AG20443 (cell line): ENCODE measurements around the gene LTBP1.
A peak's percentile ranks its signal among the peaks of the same experiment; 100 is the strongest.
"Not testable (repeated sequence)": the region's sequence is repeated elsewhere in the genome, so short reads cannot be mapped to it uniquely, and the experiment has no call there.

Experiments used
- DNase-seq: peaks from one replicate; pipeline ENCODE4 v3.0.0; 2012; ENCODE audit warnings: low spot score, mixed read lengths

Gene LTBP1

GRCh38 chr2:33350632-33351031, 403.9 kb downstream of the LTBP1 start:
- no peak for DNase-seq

DNA sequence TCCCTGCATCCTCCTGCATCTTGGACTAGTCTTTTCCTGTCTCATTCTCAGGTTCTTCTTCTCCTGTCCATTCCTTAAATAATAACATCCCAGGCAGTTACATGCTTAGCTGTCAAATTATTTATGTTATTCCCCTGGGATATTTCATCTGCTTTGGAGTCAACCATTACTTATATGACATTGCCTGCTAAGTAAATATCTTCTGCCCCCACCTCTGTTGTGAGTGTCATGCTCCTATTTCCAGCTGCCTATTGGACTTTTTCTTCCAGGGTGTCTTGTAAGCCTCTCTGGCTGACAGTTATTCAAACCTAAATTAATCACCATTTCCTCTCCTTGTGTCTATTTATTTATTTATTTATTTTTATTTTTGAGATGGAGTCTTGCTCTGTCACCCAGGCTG, 405.0 kb downstream of the LTBP1 start:
- no peak for DNase-seq

DNA sequence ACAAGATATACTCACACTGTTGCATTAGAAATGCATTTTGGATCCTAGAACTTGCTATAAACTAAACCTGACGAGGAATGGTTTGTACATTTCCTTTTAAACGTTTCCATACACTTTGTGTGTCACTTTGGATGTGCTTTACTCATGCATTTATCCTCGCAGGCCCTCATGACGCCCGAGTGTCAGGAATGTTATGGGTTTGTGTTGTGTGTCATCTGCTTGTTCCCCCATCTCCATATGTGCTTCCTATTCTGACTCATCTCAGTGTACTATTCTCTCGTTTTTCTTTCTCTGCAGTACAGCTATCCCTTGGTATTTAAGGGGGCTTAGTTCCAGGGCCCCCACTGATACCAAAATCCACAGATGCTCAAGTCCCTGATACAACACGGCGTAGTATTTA, 408.2 kb downstream of the LTBP1 start:
- DNase-seq, result peak; percentile 68

- no peak for DNase-seq
Observed at GRCh38 chr2:33358878-33359277, 412.1 kb downstream of the LTBP1 start.

DNA sequence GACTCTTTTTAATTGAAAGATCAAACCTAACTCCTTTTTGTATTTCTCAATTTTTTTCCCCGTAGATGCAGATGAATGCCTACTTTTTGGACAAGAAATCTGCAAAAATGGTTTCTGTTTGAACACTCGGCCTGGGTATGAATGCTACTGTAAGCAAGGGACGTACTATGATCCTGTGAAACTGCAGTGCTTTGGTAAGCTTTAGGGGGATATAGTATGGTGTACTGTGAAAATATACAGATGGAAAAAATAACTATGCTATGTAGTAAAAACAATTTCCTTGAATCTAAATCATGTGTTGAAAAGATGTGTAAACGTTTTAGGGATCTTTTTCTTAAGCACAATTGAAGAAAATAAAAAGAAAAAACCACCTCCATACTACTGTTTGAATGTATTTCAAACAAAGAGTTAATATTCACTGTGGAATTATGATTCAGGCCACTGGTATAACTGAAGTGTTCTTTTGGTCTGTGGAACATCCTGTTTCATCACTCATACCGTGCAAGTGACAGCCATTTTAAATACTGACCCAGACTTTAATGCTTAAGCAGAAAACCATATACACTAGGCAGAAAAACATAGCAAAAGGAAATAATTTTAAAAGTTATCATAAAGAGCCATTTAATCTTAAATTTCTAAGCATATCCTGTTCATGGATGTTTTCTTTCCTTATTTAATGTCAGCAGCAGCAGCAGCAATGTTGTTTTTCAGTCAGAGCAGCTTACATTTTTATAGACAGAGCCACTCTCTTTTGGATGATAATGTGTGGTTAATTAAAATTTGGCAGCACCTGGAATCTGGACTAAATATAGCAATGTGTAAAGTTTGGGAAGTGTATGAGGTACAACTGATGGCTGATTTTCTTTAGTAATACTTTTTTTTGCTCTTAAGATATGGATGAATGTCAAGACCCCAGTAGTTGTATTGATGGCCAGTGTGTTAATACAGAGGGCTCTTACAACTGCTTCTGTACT, 416.9 kb downstream of the LTBP1 start:
- peak; percentile 33 for DNase-seq

GRCh38 chr2:33365264-33365970, 418.7 kb downstream of the LTBP1 start:
- DNase-seq, result no peak

DNA sequence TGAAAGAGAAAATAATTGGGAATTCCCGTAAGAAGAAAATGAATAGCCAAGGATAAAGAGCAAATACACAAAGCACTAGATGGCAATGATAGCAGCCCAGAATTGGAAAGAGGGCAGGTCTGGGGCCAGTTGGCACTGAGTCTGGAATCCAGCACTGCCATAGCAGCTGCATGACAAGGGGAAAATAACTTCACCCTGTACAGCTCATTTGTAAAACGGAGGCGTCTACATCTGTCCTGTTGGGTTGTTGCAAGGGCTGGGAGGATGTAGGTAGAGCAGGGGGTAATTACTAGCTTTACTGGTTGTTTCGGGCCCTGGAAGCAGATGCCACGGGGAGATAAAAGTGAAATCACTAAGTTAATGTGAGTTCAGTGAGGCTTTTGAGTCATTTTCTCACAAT, 419.7 kb downstream of the LTBP1 start:
- DNase-seq, result peak; percentile 67

DNA sequence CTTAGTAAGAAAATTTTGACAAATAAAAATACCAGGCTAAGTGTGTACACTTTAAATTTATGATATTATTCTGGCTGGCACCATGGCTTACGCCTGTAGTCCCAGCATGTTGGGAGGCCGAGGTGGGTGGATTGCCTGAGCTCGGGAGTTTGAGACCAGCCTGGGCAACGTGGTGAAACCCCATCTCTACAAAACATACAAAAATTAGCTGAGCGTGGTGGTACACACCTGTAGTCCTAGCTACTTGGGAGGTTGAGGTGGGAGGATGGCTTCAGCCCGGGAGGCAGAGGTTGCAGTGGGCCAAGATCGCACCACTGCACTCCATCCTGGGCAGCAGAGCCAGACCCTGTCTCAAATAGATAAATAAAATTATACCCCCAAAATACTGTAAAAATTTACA, 421.8 kb downstream of the LTBP1 start:
- DNase-seq, result not testable (repeated sequence)

DNA sequence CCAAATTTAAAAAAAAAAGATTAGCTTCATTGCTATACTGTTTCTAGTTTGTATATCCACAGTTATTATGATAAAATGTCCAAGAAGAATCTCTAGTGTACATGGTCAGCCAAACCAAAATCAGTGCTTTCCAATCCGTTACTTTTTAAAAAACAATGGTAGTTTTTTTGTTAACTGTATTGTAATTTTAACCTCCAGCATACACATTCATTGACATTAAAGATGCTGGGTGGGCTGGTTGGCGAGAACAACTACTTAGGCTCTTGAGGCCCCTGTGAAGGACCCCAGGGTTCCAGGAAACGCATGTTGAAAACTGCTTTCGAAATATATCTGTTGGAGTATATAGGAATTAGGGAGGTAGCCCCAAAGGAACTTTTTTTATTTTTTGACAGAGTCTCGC, 422.4 kb downstream of the LTBP1 start:
- no peak for DNase-seq

DNA sequence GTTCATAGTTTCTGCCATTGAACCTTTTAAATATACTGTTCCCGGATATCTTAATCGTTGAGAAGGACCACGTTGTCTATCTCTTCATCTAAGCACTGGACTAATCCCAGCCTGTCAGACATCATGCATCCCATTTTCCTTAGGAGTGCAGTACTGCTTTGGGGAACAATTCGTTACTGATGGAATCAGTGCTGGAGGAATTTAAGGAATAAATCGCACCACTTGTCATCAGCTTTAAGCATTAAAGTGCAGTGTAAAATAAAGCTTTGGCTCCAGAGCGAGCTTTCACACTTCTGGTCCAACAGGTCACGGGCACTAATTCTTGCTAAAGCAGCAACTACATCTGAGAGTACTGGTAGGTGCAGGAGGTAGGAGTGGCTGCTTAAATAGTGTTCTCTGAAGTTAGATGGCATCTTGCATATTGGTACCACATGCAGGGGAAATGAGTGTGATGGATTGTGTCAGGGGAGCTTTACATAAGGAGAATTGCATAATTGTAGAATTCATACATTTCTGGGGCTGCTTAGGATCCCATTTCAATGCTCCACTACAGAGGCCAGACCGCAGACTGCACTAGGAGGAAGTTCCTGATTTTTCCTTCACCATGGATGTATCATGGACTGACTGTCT, 424.0 kb downstream of the LTBP1 start:
- DNase-seq, result no peak

DNA sequence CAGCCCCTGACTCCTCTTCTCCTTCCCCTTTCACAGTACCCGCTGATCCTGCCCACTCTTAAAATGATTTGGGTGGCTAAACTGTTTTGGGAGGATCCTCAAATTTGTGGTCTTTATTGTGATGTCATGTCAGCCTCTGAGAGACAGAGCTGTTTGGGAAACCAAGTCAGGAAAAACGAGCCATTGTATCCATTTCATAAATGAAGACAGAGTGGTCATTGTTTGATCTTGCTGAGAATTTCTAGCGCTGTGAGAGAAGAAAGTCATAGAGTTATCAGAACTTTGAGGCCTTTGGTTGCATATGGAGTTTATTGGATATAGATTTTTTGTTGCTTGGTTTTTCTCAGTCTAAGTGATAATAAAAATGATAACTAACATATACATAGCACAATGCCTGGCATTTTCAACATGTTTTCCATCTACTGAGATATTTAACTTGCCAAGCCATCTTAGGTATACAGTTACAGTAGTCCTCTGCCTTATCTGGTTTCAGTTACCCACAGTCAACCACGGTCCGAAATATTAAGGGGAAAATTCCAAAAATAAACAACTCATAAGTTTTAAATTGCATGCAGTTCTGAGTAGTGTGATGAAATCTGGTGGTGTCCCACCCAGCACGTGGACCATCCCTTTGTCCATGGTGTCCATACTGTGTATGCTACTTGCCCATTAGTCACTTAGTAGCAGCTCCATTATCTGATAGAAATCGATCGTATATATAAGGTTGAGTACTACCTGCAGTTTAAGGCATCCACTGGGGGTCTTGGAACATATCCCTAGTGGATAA, 424.7 kb downstream of the LTBP1 start:
- DNase-seq, result no peak

DNA sequence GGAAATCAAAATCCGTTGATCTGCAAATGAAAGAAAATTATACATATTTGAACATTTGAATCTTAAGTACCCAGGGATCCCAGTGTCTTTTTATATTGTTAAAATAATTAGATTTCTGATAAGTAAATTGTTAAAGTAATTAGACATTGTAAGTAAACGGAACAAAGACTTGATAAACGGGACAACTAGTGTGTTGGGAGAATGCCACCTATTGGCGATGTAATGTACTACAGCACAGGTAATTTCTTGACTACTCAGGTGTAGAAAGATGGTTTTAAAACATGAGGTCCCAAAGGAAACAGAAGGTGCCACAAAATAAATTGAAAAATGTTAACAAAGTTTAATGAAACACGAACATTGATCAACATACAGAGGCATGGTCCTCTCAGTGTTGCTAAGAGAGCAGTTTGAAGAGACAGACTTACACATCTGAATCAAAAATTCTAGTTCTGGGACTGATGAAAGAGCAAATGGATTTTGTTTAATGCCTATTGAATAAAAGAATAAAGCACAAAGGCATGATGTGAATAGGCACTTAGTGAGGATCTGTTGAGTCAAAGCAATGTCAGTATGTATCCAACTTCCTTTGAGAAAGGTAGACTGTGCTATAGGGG, 426.3 kb downstream of the LTBP1 start:
- no peak for DNase-seq

GRCh38 chr2:33373986-33374385, 427.2 kb downstream of the LTBP1 start:
- DNase-seq, result peak; percentile 85

DNA sequence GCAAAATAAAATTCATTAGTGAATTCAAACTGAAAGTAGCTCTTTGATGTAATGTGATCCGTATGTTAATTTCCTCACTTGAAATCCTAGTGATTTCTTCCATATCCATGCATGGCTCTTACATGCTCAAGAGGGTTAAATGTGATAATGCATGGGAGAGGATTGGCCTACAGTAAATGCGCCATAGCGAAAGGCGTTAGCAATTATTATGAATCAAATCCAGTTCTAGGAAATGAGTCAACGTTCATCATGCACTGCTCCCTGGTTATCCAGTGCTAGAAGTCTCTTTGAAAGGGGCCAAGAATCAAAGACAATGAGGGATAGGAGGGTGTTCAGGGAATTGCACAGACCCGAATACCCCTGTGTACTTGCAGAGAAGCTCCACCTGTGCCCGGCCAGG, 428.3 kb downstream of the LTBP1 start:
- DNase-seq, result peak; percentile 64

GRCh38 chr2:33377048-33377447, 430.3 kb downstream of the LTBP1 start:
- DNase-seq, result peak; percentile 54

GRCh38 chr2:33378556-33379210, 431.9 kb downstream of the LTBP1 start:
- no peak for DNase-seq

DNA sequence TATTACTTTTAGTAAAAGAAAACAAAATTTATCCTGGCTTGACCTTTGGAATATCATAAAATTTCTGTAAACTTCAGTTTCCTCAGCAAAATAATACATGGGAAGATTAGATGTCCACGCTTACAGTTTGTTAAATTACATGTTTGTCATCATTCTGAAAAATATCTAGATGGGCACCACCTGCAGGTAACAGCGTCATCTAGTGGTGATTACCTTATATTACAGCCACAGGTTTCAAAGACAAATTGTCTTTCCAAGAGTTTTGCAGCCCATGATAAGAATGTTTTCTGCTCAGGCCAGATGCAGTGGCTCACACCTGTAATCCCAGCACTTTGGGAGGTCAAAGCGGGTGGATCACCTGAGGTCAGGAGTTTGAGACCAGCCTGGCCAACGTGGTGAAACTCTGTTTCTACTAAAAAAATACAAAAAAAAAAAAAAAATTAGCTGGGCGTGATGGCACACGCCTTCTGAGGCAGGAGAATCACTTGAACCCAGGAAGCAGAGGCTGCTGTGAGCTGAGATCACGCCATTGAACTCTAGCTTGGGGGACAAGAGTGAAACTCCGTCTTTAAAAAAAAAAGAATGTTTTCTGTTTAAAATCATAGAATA, 433.4 kb downstream of the LTBP1 start:
- no peak for DNase-seq

DNA sequence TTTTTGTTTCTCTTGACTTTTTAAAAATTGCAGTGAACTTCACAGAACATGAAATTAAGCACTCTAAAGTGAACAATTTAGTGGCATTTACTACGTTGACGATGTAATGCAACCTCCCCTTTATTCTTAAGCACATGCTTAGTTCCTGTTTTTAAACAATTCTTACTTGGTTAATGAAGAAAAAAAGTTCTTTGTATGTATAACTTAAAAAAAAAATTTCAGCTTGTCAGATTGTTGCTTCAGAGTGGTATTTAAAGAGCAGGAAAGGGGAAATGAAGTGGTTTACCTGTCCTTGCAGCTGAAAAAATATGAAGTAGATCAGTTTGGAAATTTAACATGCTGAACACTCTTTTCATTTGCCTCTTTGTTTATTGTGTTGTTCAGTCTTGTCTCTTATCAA, 434.0 kb downstream of the LTBP1 start:
- no peak for DNase-seq

DNA sequence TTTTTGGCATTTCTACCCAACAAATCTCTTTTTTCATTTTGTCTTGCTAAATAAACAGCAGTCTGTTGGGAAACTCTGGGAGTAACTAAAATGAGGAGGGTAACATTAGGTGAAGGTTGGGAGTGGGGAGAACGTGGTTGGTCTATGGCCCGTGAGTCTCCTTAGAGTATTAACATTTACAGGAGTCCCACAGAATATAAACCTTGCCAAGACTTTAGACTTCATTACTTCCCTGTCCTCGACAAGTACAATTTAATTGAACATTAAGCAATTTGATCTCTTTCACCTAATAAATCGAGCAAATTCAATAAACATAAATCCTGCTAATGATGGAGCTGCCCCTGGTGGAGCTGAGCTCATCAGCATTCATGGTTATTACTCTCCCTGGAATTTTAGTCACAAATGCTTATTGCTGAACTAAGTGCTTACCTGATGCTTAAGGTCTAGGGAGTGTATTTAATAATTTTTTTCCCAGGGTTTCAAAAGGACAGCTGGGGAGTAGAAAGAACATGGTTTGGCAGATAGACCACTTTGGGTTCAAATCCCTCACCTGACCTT, 434.6 kb downstream of the LTBP1 start:
- DNase-seq, result no peak
